Neuronal stem cell (in vitro differentiated cells): ENCODE data around the gene HES2.

ENCODE experiments used
- DNase-seq: peaks from one replicate; pipeline ENCODE4 v3.0.0-alpha.2; 2013; ENCODE audit warnings: low spot score
- H2AFZ ChIP-seq: one replicate; pipeline ENCODE4 v1.6.1; 2013; ENCODE audit warnings: mild to moderate bottlenecking, low read length, inconsistent platforms
- H2AK5ac ChIP-seq: 2 replicates; pipeline ENCODE4 v1.6.1; 2013; ENCODE audit warnings: low read depth, mild to moderate bottlenecking, inconsistent platforms, low read length, moderate library complexity, mixed read lengths
- H2BK120ac ChIP-seq: 2 replicates; pipeline ENCODE4 v1.6.1; 2013; ENCODE audit warnings: low read depth, mild to moderate bottlenecking, inconsistent platforms, low read length, moderate library complexity, mixed read lengths
- H2BK12ac ChIP-seq: one replicate; pipeline ENCODE4 v1.6.1; 2013; ENCODE audit warnings: low read length, inconsistent platforms
- H2BK15ac ChIP-seq: 2 replicates; pipeline ENCODE4 v1.6.1; 2013; ENCODE audit warnings: mild to moderate bottlenecking, low read length, inconsistent platforms, mixed read lengths
- H2BK5ac ChIP-seq: one replicate; pipeline ENCODE4 v1.6.1; 2013; ENCODE audit warnings: inconsistent platforms, mild to moderate bottlenecking, low read length, moderate library complexity
- H3K14ac ChIP-seq: one replicate; pipeline ENCODE4 v1.6.1; 2013; ENCODE audit warnings: low read length, inconsistent platforms
- H3K18ac ChIP-seq: 2 replicates; pipeline ENCODE4 v1.6.1; 2013; ENCODE audit warnings: low read length, inconsistent platforms
- H3K23ac ChIP-seq: 2 replicates; pipeline ENCODE4 v1.6.1; 2013; ENCODE audit warnings: low read depth, mild to moderate bottlenecking, mixed read lengths, low read length, inconsistent platforms; ENCODE audit not compliant: poor library complexity
- H3K27ac ChIP-seq: replicated peaks from 3 replicates; pipeline ENCODE4 v1.5.1; 2013; ENCODE audit warnings: low read length, inconsistent platforms
- H3K27me3 ChIP-seq, 3 experiments: 2 replicates each; pipeline ENCODE4 v1.6.1; 2013; ENCODE audit warnings: low read length in 3 of 3, mild to moderate bottlenecking in 2 of 3, inconsistent platforms in 1 of 3, low read depth in 1 of 3, mixed read lengths in 1 of 3, moderate library complexity in 1 of 3; ENCODE audit not compliant: control insufficient read depth in 3 of 3, insufficient read depth in 3 of 3
- H3K36me3 ChIP-seq, 2 donors: replicated peaks in 1 of 2; 2 replicates each; pipeline ENCODE4 v1.6.1; 2013; ENCODE audit warnings: low read length in 2 of 2; ENCODE audit not compliant: control insufficient read depth in 2 of 2, insufficient read depth in 2 of 2
- H3K4ac ChIP-seq: 2 replicates; pipeline ENCODE4 v1.6.1; 2013; ENCODE audit warnings: inconsistent platforms, mild to moderate bottlenecking, low read length, moderate library complexity
- H3K4me1 ChIP-seq, 2 donors: 1 replicate in 1 of 2; 2 replicates in 1 of 2; pipeline ENCODE4 v1.6.1; 2013; ENCODE audit warnings: low read length in 2 of 2, low read depth in 1 of 2; ENCODE audit not compliant: control insufficient read depth in 2 of 2, insufficient read depth in 1 of 2
- H3K4me2 ChIP-seq: one replicate; pipeline ENCODE4 v1.6.1; 2013; ENCODE audit warnings: mild to moderate bottlenecking, low read length, inconsistent platforms; ENCODE audit not compliant: insufficient read depth, poor library complexity, severe bottlenecking
- H3K4me3 ChIP-seq, 2 donors: 2 replicates each; pipeline ENCODE4 v1.5.1; 2013; ENCODE audit warnings: low read length in 2 of 2, mild to moderate bottlenecking in 2 of 2, inconsistent platforms in 1 of 2, moderate library complexity in 1 of 2
- H3K79me1 ChIP-seq: one replicate; pipeline ENCODE4 v1.6.1; 2013; ENCODE audit warnings: low read depth, mild to moderate bottlenecking, inconsistent platforms, low read length, moderate library complexity
- H3K9ac ChIP-seq: one replicate; pipeline ENCODE4 v1.6.1; 2013; ENCODE audit warnings: mild to moderate bottlenecking, low read depth, low read length, inconsistent platforms; ENCODE audit not compliant: poor library complexity
- H3K9me3 ChIP-seq, 2 donors: replicated peaks in 1 of 2; 2 replicates each; pipeline versions ENCODE3 to v1.6.1; 2013; ENCODE audit warnings: low read length in 2 of 2, mild to moderate bottlenecking in 2 of 2, inconsistent platforms in 1 of 2, low read depth in 1 of 2, mixed read lengths in 1 of 2, moderate library complexity in 1 of 2; ENCODE audit not compliant: control insufficient read depth in 2 of 2, insufficient read depth in 1 of 2
- H4K8ac ChIP-seq: one replicate; pipeline ENCODE4 v1.6.1; 2013; ENCODE audit warnings: low read depth, mild to moderate bottlenecking, inconsistent platforms, low read length, moderate library complexity
- H4K91ac ChIP-seq: one replicate; pipeline ENCODE4 v1.6.1; 2013; ENCODE audit warnings: low read length, low read depth, mild to moderate bottlenecking, inconsistent platforms; ENCODE audit not compliant: poor library complexity
- WGBS, 2 donors: extraction: QIAGEN DNeasy Blood & Tissue Kit; methylation state at CpG; one replicate each; pipeline ENCODE4 v1.1.7; 2013; ENCODE audit warnings: missing lambda C conversion rate in 2 of 2, mixed read lengths in 1 of 2; ENCODE audit not compliant: insufficient read length in 2 of 2, insufficient replicate concordance in 1 of 2; ENCODE audit errors: extremely low coverage in 2 of 2; 5-methylcytosine and 5-hydroxymethylcytosine counted together

The HES2 gene

GRCh38 chr1:6389971-6390370 is 29.7 kb downstream of the HES2 start:
- peaks cover 19% of the 10 kb centered on the region for H3K79me1 ChIP-seq
- H3K36me3 ChIP-seq: peaks cover 4 to 6% of the 10 kb centered on the region in 2 donors
- peak overlapping the region; percentile 48 for H3K18ac ChIP-seq
- peak overlapping the region; percentile 92 for H4K8ac ChIP-seq
- H3K4me1 ChIP-seq: peaks cover 10 to 23% of the 10 kb centered on the region in 2 donors
- no peak overlapping the region for H2BK120ac ChIP-seq
- no peaks in the 10 kb centered on the region for H3K27me3 ChIP-seq
- no peak overlapping the region for H2BK15ac ChIP-seq
- peak overlapping the region; percentile 99 for H2BK12ac ChIP-seq
- no peak overlapping the region for H3K4me3 ChIP-seq
- no peak overlapping the region for H2BK5ac ChIP-seq
- no peak overlapping the region for H3K9ac ChIP-seq
- no peak overlapping the region for H3K23ac ChIP-seq
- no peak overlapping the region for H3K14ac ChIP-seq
- no peak for DNase-seq
- H2AK5ac ChIP-seq: peak overlapping the region; percentile 81
- no CpG with 5 or more reads among the region's 9 CpGs for WGBS, 2 donors
- no peak overlapping the region for H2AFZ ChIP-seq
- no peaks in the 10 kb centered on the region for H3K9me3 ChIP-seq
- H3K4ac ChIP-seq: no peak overlapping the region
- H3K27ac ChIP-seq: no peak overlapping the region
- H3K4me2 ChIP-seq: no peak overlapping the region
- H4K91ac ChIP-seq: no peak overlapping the region

- DNase-seq: no peak
- Histone ChIP-seq H3K4ac (no peak overlapping the region), H3K14ac (no peak overlapping the region), H4K91ac (no peak overlapping the region), H2AFZ (no peak overlapping the region), H3K27ac (peak overlapping the region; percentile 28), H3K18ac (peak overlapping the region; percentile 95), H3K9me3 (peaks cover 0 to 7% of the 10 kb centered on the region in 2 donors), H3K4me2 (no peak overlapping the region), H3K79me1 (peaks cover 19% of the 10 kb centered on the region), H2AK5ac (peak overlapping the region; percentile 99), H2BK15ac (no peak overlapping the region), H2BK5ac (no peak overlapping the region), H3K27me3 (no peaks in the 10 kb centered on the region), H2BK120ac (peak overlapping the region; percentile 68), H2BK12ac (no peak overlapping the region), H3K4me1 (peaks cover 10 to 18% of the 10 kb centered on the region in 2 donors), H3K36me3 (peaks cover 4 to 6% of the 10 kb centered on the region in 2 donors), H3K23ac (no peak overlapping the region), H3K9ac (no peak overlapping the region), H3K4me3 (no peak overlapping the region), H4K8ac (no peak overlapping the region)
- no CpG with 5 or more reads among the region's 10 CpGs for WGBS, 2 donors
Measured at GRCh38 chr1:6386371-6386949, 33.3 kb downstream of the HES2 start.

GRCh38 chr1:6385488-6386191 is 34.1 kb downstream of the HES2 start:
- peak overlapping the region; percentile 88 for H2BK5ac ChIP-seq
- peak overlapping the region; percentile 69 for H3K27ac ChIP-seq
- H3K23ac ChIP-seq: peak overlapping the region; percentile 89
- H3K4me1 ChIP-seq: peaks cover 10 to 18% of the 10 kb centered on the region in 2 donors
- peak overlapping the region; percentile 71 for H3K14ac ChIP-seq
- H2BK15ac ChIP-seq: peak overlapping the region; percentile 67
- no peaks in the 10 kb centered on the region for H3K27me3 ChIP-seq
- H2AK5ac ChIP-seq: peak overlapping the region; percentile 99
- H2AFZ ChIP-seq: peak overlapping the region; percentile 59
- peak overlapping the region; percentile 63 for H2BK12ac ChIP-seq
- H3K9me3 ChIP-seq: peaks cover 0 to 8% of the 10 kb centered on the region in 2 donors
- no peak overlapping the region for H3K4me3 ChIP-seq
- H4K91ac ChIP-seq: no peak overlapping the region
- H3K4ac ChIP-seq: peak overlapping the region; percentile 67
- peaks cover 4 to 6% of the 10 kb centered on the region in 2 donors for H3K36me3 ChIP-seq
- peak overlapping the region; percentile 29 for H4K8ac ChIP-seq
- no peak for DNase-seq
- no CpG with 5 or more reads among the region's 22 CpGs for WGBS, 2 donors
- peak overlapping the region; percentile 74 for H3K9ac ChIP-seq
- H3K79me1 ChIP-seq: peaks cover 19% of the 10 kb centered on the region
- peak overlapping the region; percentile 95 for H3K18ac ChIP-seq
- H3K4me2 ChIP-seq: peak overlapping the region; percentile 31
- peak overlapping the region; percentile 68 for H2BK120ac ChIP-seq

GRCh38 chr1:6384962-6385361 is 34.8 kb downstream of the HES2 start:
- peak overlapping the region; percentile 88 for H2BK5ac ChIP-seq
- no peak overlapping the region for H3K27ac ChIP-seq
- H3K14ac ChIP-seq: no peak overlapping the region
- no peak overlapping the region for H3K23ac ChIP-seq
- H3K9me3 ChIP-seq: peaks cover 0 to 14% of the 10 kb centered on the region in 2 donors
- no peak overlapping the region for H3K4me2 ChIP-seq
- peak overlapping the region; percentile 95 for H3K18ac ChIP-seq
- no peak overlapping the region for H4K91ac ChIP-seq
- H3K9ac ChIP-seq: peak overlapping the region; percentile 74
- H2AFZ ChIP-seq: no peak overlapping the region
- H2AK5ac ChIP-seq: peak overlapping the region; percentile 99
- peaks cover 10 to 17% of the 10 kb centered on the region in 2 donors for H3K4me1 ChIP-seq
- no peak overlapping the region for H3K4me3 ChIP-seq
- H3K27me3 ChIP-seq: no peaks in the 10 kb centered on the region
- H2BK12ac ChIP-seq: no peak overlapping the region
- DNase-seq: no peak
- peak overlapping the region; percentile 67 for H3K4ac ChIP-seq
- H2BK15ac ChIP-seq: no peak overlapping the region
- peaks cover 3 to 4% of the 10 kb centered on the region in 2 donors for H3K36me3 ChIP-seq
- H3K79me1 ChIP-seq: peaks cover 16% of the 10 kb centered on the region
- H4K8ac ChIP-seq: no peak overlapping the region
- WGBS, 2 donors: no CpG with 5 or more reads among the region's 5 CpGs
- H2BK120ac ChIP-seq: peak overlapping the region; percentile 68
